ENCODE data around the gene SLC13A4.

Gene SLC13A4

GRCh38 chr7:135708041-135708440 lies 19.9 kb downstream of the SLC13A4 start:
- peak; percentile 66 for TF ChIP-seq CTCF (IDR thresholded peaks at IDR 0.05; ENCODE audit: low read depth, low read length)
- Histone ChIP-seq H3K27me3 (ENCODE audit: insufficient read depth, low read depth, severe bottlenecking) (no peaks in the 10 kb centered on the region), H3K4me3 (ENCODE audit: low read depth, low read length) (no peak overlapping the region), H3K36me3 (no peaks in the 10 kb centered on the region), H3K9me3 (ENCODE audit: severe bottlenecking) (no peaks in the 10 kb centered on the region), H3K27ac (no peak overlapping the region)
- peak; percentile 67 for DNase-seq

GRCh38 chr7:135707570-135707966 lies 20.4 kb downstream of the SLC13A4 start:
- H3K9me3 ChIP-seq (ENCODE audit: severe bottlenecking) = no peaks in the 10 kb centered on the region

GRCh38 chr7:135706858-135707569 lies 21.0 kb downstream of the SLC13A4 start:
- H3K4me3 ChIP-seq (ENCODE audit: low read depth, low read length) = no peak overlapping the region
- H3K9me3 ChIP-seq (ENCODE audit: severe bottlenecking) = no peaks in the 10 kb centered on the region
- no peaks in the 10 kb centered on the region for H3K27me3 ChIP-seq (ENCODE audit: insufficient read depth, low read depth, severe bottlenecking)
- no peak overlapping the region for H3K27ac ChIP-seq
- DNase-seq = no peak
- no peaks in the 10 kb centered on the region for H3K36me3 ChIP-seq
- TF ChIP-seq CTCF (IDR thresholded peaks at IDR 0.05; ENCODE audit: low read depth, low read length) = no peak

More at GRCh38 chr7:135707570-135707966, 20.4 kb downstream of the SLC13A4 start:
- no peak for TF ChIP-seq CTCF (IDR thresholded peaks at IDR 0.05; ENCODE audit: low read depth, low read length)
- Histone ChIP-seq H3K4me3 (ENCODE audit: low read depth, low read length) (no peak overlapping the region), H3K27ac (no peak overlapping the region), H3K27me3 (ENCODE audit: insufficient read depth, low read depth, severe bottlenecking) (no peaks in the 10 kb centered on the region), H3K36me3 (no peaks in the 10 kb centered on the region)
- no peak for DNase-seq

- no peak overlapping the region for H3K27ac ChIP-seq
- DNase-seq = no peak
- no peak overlapping the region for H3K4me3 ChIP-seq (ENCODE audit: low read depth, low read length)
- no peaks in the 10 kb centered on the region for H3K27me3 ChIP-seq (ENCODE audit: insufficient read depth, low read depth, severe bottlenecking)
- H3K9me3 ChIP-seq (ENCODE audit: severe bottlenecking) = no peaks in the 10 kb centered on the region
- TF ChIP-seq CTCF (IDR thresholded peaks at IDR 0.05; ENCODE audit: low read depth, low read length) = no peak
- H3K36me3 ChIP-seq = no peaks in the 10 kb centered on the region
These were observed 21.8 kb downstream of the SLC13A4 start for GRCh38 chr7:135706038-135706742.

- no peak for DNase-seq
- Histone ChIP-seq H3K27me3 (ENCODE audit: insufficient read depth, low read depth, severe bottlenecking) (no peaks in the 10 kb centered on the region), H3K27ac (no peak overlapping the region), H3K36me3 (no peaks in the 10 kb centered on the region), H3K9me3 (ENCODE audit: severe bottlenecking) (no peaks in the 10 kb centered on the region), H3K4me3 (ENCODE audit: low read depth, low read length) (no peak overlapping the region)
- TF ChIP-seq CTCF (IDR thresholded peaks at IDR 0.05; ENCODE audit: low read depth, low read length) = no peak
These were observed 23.3 kb downstream of the SLC13A4 start for GRCh38 chr7:135704698-135705097.
